Osteocyte (in vitro differentiated cells): ENCODE measurements around the gene SYNE1. TPM values are rescaled to one million over a fixed set of nuclear protein-coding genes. Genes with fewer than 3 reads are reported as not detected.

Experiments
- DNase-seq: peaks from one replicate; pipeline ENCODE4 v3.0.0; 2021; ENCODE audit warnings: mixed read lengths; ENCODE audit not compliant: unreplicated experiment; ENCODE audit errors: extremely low spot score
- H3K27ac Mint-ChIP-seq: one replicate; pipeline ENCODE4 v1.8.0; 2021; ENCODE audit warnings: mild to moderate bottlenecking, mixed read lengths; ENCODE audit not compliant: unreplicated experiment
- H3K27me3 Mint-ChIP-seq: one replicate; pipeline ENCODE4 v1.8.0; 2021; ENCODE audit warnings: mixed read lengths; ENCODE audit not compliant: unreplicated experiment
- H3K36me3 Mint-ChIP-seq: one replicate; pipeline ENCODE4 v1.8.0; 2021; ENCODE audit warnings: mixed read lengths; ENCODE audit not compliant: unreplicated experiment
- H3K4me1 Mint-ChIP-seq: one replicate; pipeline ENCODE4 v1.8.0; 2021; ENCODE audit warnings: mixed read lengths; ENCODE audit not compliant: unreplicated experiment
- H3K4me3 Mint-ChIP-seq: one replicate; pipeline ENCODE4 v1.8.0; 2021; ENCODE audit warnings: mild to moderate bottlenecking, moderate library complexity, mixed read lengths; ENCODE audit not compliant: unreplicated experiment
- H3K9me3 Mint-ChIP-seq: one replicate; pipeline ENCODE4 v1.8.0; 2021; ENCODE audit warnings: mixed read lengths; ENCODE audit not compliant: unreplicated experiment
- CTCF ChIP-seq: fragments of 200-600 bp; sonication (generic); IDR thresholded peaks from 2 replicates; pipeline ENCODE4 v1.5.0; 2021; ENCODE audit warnings: antibody characterized with exemption, mild to moderate bottlenecking, moderate library complexity
- total RNA-seq: library from RNA; stranded (reverse); gene quantifications from 2 replicates; pipeline ENCODE4 v1.2.1, GENCODE V29; 2021

The SYNE1 gene
- total RNA-seq, 1 donor from 2014 or later = 130 TPM

GRCh38 chr6:152594701-152595100, 42.5 kb downstream of the SYNE1 start:
- H3K9me3 Mint-ChIP-seq = peaks cover 5% of the 10 kb centered on the region
- H3K27ac Mint-ChIP-seq = no peak overlapping the region
- TF ChIP-seq CTCF = no peak
- no peak overlapping the region for H3K4me3 Mint-ChIP-seq
- no peak for DNase-seq
- no peaks in the 10 kb centered on the region for H3K36me3 Mint-ChIP-seq
- peaks cover 2% of the 10 kb centered on the region for H3K4me1 Mint-ChIP-seq
- no peaks in the 10 kb centered on the region for H3K27me3 Mint-ChIP-seq

GRCh38 chr6:152588456-152588855, 48.7 kb downstream of the SYNE1 start:
- Mint-ChIP-seq H3K27me3 (no peaks in the 10 kb centered on the region), H3K4me1 (no peaks in the 10 kb centered on the region), H3K9me3 (peaks cover 5% of the 10 kb centered on the region), H3K27ac (no peak overlapping the region), H3K4me3 (no peak overlapping the region), H3K36me3 (no peaks in the 10 kb centered on the region)
- no peak for DNase-seq
- TF ChIP-seq CTCF = no peak

- no peak for DNase-seq
Observed at GRCh38 chr6:152587473-152587872, 49.7 kb downstream of the SYNE1 start.

GRCh38 chr6:152585236-152585635, 51.9 kb downstream of the SYNE1 start:
- Mint-ChIP-seq H3K27ac (no peak overlapping the region), H3K36me3 (no peaks in the 10 kb centered on the region), H3K4me3 (no peak overlapping the region), H3K27me3 (no peaks in the 10 kb centered on the region), H3K4me1 (no peaks in the 10 kb centered on the region), H3K9me3 (no peaks in the 10 kb centered on the region)
- no peak for DNase-seq
- no peak for TF ChIP-seq CTCF

More at GRCh38 chr6:152587473-152587872, 49.7 kb downstream of the SYNE1 start:
- Mint-ChIP-seq H3K27ac (no peak overlapping the region), H3K9me3 (peaks cover 5% of the 10 kb centered on the region), H3K27me3 (no peaks in the 10 kb centered on the region), H3K36me3 (no peaks in the 10 kb centered on the region), H3K4me3 (no peak overlapping the region), H3K4me1 (no peaks in the 10 kb centered on the region)
- TF ChIP-seq CTCF = no peak

GRCh38 chr6:152583888-152584287, 53.3 kb downstream of the SYNE1 start:
- H3K27ac Mint-ChIP-seq = no peak overlapping the region
- no peaks in the 10 kb centered on the region for H3K9me3 Mint-ChIP-seq
- H3K27me3 Mint-ChIP-seq = no peaks in the 10 kb centered on the region
- no peak for TF ChIP-seq CTCF
- H3K4me3 Mint-ChIP-seq = no peak overlapping the region
- H3K4me1 Mint-ChIP-seq = no peaks in the 10 kb centered on the region
- H3K36me3 Mint-ChIP-seq = no peaks in the 10 kb centered on the region
- no peak for DNase-seq
